Mononuclear cell (primary cell): ENCODE data around the gene SLC17A7. TPM values are rescaled to one million over a fixed set of nuclear protein-coding genes. Genes with fewer than 3 reads are reported as not detected.
A peak's percentile ranks its signal among the peaks of the same experiment; 100 is the strongest.

Source experiments
- H3K27me3 ChIP-seq: 2 replicates; pipeline ENCODE4 v1.6.0; 2011; ENCODE audit warnings: low read length, control low read depth; ENCODE audit not compliant: insufficient read depth
- H3K4me1 ChIP-seq: 2 replicates; pipeline ENCODE4 v1.5.1; 2011; ENCODE audit warnings: mild to moderate bottlenecking, low read length, control low read depth; ENCODE audit not compliant: insufficient read depth
- H3K4me3 ChIP-seq: 2 replicates; pipeline ENCODE4 v1.5.1; 2011; ENCODE audit warnings: mild to moderate bottlenecking, low read length, moderate library complexity
- H3K9me3 ChIP-seq: 2 replicates; pipeline ENCODE4 v1.5.1; 2011; ENCODE audit warnings: low read depth, mild to moderate bottlenecking, control low read depth, low read length
- total RNA-seq: library from RNA; depleted of rRNA; stranded (reverse); fragments of >200 nt; gene quantifications from one replicate; pipeline ENCODE4 v1.2.3, GENCODE V29; 2012

Gene SLC17A7
- not detected for total RNA-seq

DNA sequence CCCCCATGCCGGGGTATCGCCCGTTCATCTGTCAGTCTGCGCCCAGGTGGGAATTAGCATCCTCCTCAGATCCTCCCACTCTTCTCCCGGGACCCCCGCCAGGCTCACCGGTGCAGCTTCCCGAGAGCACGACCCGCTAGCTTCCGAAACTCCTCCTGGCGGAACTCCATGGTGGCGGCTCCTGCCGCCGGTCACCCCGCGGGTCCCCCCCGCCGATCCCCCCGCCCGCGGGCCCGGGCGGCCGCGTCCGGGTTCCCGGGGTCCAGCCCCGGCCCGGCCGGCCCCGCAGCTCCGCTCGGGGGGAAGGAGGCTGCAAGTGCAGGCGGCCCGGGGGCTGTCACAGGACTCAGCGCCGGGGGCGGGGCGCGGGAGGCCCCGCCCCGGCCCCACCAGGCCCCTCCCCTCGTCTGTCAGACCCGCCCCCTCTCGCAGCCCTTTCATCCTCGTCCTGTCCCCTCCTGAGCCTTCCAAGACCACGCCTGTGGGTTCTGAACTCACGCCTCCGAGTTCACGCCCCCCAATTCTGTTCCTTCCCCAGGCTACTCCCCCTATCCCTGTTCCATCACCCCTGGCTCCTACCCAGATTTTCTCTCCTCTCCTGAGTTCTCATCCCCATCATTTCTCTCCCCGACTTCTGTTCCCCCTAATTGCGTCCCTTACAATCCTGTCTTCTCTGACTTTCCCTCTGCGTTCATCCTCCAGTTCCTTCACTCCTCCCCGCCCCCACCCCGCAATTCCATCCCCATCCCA is at the start of gene SLC17A7:
SLC17A7 (minus strand) TSS at position 318 of the 750 bp plus-strand sequence; CDS start at position 170, 148 bp downstream.
- H3K27me3 ChIP-seq = peaks cover 57% of the 10 kb centered on the region
- peaks cover 42% of the 10 kb centered on the region for H3K4me1 ChIP-seq
- H3K9me3 ChIP-seq = no peaks in the 10 kb centered on the region
- no peak within 1 kb of the TSS for H3K4me3 ChIP-seq

GRCh38 chr19:49490287-49491029 is 49.1 kb upstream of the SLC17A7 start:
- Histone ChIP-seq H3K4me3 (no peak overlapping the region), H3K4me1 (peaks cover 36% of the 10 kb centered on the region), H3K9me3 (no peaks in the 10 kb centered on the region), H3K27me3 (no peaks in the 10 kb centered on the region)

- no peaks in the 10 kb centered on the region for H3K9me3 ChIP-seq
- peaks cover 31% of the 10 kb centered on the region for H3K4me1 ChIP-seq
- H3K27me3 ChIP-seq = no peaks in the 10 kb centered on the region
- H3K4me3 ChIP-seq = peak overlapping the region; percentile 90
Observed at GRCh38 chr19:49489601-49490167, 48.4 kb upstream of the SLC17A7 start.

DNA sequence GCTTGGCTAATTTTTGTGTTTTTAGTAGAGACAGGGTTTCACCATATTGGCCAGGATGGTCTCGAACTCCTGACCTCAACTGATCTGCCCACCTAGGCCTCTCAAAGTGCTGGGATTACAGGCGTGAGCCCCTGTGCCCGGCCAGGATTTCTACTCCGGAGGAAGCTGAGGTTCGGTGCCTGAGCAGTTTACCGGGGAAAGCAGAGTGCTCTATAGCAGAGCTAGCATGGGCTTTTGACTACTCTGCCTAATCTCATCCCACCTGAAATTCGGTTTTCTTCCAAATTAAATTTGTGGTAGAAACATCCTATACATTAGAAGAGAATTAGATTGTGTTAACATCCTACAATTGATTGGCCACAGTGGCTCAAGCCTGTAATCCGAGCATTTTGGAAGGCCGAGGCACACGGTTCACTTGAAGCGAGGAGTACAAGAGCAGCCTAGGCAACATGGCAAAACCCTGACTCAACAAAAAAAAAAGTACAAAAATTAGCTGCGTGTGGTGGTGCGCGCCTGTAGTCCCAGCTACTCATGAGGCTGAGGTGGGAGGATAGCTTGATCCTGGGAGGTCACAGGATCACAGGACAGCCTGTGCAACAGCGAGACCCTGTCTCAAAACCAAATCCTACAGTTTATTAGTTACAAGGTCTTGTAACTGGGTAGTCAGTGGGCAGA is 47.7 kb upstream of the SLC17A7 start:
- Histone ChIP-seq H3K9me3 (no peaks in the 10 kb centered on the region), H3K4me1 (peaks cover 31% of the 10 kb centered on the region), H3K27me3 (no peaks in the 10 kb centered on the region), H3K4me3 (peak overlapping the region; percentile 90)

GRCh38 chr19:49488046-49488862 is 46.9 kb upstream of the SLC17A7 start:
- peak overlapping the region; percentile 90 for H3K4me3 ChIP-seq
- H3K9me3 ChIP-seq = no peaks in the 10 kb centered on the region
- H3K4me1 ChIP-seq = peaks cover 31% of the 10 kb centered on the region
- H3K27me3 ChIP-seq = no peaks in the 10 kb centered on the region

- Histone ChIP-seq H3K4me3 (peak within 1 kb of the TSS; percentile 90), H3K9me3 (no peaks in the 10 kb centered on the region), H3K4me1 (peaks cover 31% of the 10 kb centered on the region), H3K27me3 (no peaks in the 10 kb centered on the region)
Observed at GRCh38 chr19:49487277-49488045, 46.1 kb upstream of the SLC17A7 start, which contains the start of gene RPL13A. TSS of gene RPL13A (plus strand) at chr19:49487608. CDS start at chr19:49487630, 22 bp downstream.

DNA sequence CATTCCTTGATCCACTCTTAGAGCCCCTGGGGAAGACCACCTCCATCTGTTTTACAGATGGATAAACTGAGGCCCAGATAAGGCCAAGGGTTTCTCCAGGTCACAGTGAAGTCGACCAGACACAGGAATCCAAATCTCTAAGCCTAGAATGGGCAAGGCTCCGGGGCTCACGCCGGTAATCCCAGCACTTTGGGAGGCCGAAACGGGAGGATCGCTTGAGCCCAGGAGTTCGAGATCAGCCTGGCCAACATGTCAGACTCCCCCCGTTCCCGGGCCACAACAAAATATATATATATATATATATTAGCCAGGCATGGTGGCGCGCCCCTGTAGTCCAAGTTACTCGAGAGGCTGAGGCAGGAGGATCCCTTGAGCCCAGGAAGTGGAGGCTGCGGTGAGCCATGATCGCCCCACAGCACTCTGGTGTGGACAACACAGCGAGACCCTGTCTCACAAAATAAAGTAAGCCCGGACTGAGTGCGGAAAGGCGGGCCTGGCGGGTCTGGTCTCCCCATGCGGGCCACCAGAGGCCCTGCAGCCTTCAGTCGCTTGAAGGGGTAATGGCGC is 45.5 kb upstream of the SLC17A7 start:
- Histone ChIP-seq H3K4me3 (no peak overlapping the region), H3K9me3 (no peaks in the 10 kb centered on the region), H3K4me1 (peaks cover 31% of the 10 kb centered on the region), H3K27me3 (no peaks in the 10 kb centered on the region)

DNA sequence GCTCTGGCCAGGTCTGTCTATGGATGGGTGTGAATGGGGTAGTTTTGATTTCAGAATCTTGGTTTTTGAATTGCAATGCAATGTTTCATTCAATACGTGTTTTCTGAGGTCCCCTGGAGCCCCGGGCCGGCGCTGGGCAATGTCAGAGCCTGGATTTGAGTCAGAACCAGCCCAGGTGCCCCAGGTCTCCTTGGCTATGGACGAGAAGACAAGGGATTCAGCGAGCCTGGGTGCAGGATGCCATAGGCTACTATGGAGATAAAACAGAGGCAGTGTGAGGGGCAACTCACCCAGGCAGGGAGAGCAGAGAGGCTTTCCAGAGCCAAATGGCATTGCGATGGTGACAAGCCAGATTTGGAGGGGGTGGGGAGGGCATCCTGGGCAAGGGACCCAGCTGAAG is 44.9 kb upstream of the SLC17A7 start:
- Histone ChIP-seq H3K4me1 (peaks cover 31% of the 10 kb centered on the region), H3K27me3 (no peaks in the 10 kb centered on the region), H3K9me3 (no peaks in the 10 kb centered on the region), H3K4me3 (no peak overlapping the region)

DNA sequence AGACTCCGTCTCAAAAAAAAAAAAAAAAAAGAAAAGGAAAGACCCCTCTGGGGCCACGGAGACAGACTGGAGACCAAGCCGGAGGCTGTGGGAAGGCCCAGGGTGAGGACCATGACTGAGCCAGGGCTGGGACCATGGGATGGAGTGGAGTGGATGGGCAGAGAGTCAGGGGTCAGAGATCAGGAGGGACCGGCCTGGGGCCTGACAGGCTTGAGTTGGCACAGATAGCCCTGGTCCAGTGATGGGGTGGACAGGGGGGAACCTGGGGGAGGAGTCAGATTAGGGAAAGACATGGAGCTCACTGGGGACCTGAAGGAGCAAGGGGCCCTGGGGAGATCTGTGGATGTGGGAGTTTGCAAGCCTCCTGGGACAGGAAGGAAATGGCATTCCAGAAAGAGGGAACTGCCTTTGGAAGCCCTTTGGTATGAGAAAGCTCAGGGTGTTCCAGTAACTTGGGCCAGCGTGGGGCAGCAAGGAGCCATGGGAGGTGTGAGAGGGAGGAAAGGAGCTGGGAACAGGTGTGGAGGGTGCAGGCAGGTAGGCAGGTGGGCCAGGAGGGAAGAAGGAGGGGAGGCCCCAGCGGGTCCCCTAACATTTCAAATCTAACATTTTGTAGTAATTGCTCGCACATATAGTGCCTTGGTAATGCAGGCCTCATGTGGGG is 39.8 kb upstream of the SLC17A7 start:
- Histone ChIP-seq H3K27me3 (no peaks in the 10 kb centered on the region), H3K9me3 (no peaks in the 10 kb centered on the region), H3K4me3 (no peak overlapping the region), H3K4me1 (peaks cover 24% of the 10 kb centered on the region)

GRCh38 chr19:49479975-49480628 is 38.8 kb upstream of the SLC17A7 start:
- Histone ChIP-seq H3K9me3 (no peaks in the 10 kb centered on the region), H3K4me3 (no peak overlapping the region), H3K27me3 (no peaks in the 10 kb centered on the region), H3K4me1 (peaks cover 30% of the 10 kb centered on the region)

- peaks cover 61% of the 10 kb centered on the region for H3K4me1 ChIP-seq
- H3K4me3 ChIP-seq = peak overlapping the region; percentile 63
- H3K9me3 ChIP-seq = no peaks in the 10 kb centered on the region
- no peaks in the 10 kb centered on the region for H3K27me3 ChIP-seq
Observed at GRCh38 chr19:49475995-49476880, 34.9 kb upstream of the SLC17A7 start.
